Prostate gland (tissue), 2 donors: Measurements from ENCODE around the gene PLXDC1.

ENCODE experiments used
- POLR2A ChIP-seq: fragments of 450-650 bp; IDR thresholded peaks from one replicate; pipeline ENCODE4 v1.6.1; 2016; ENCODE audit warnings: antibody characterized with exemption, mild to moderate bottlenecking
- POLR2AphosphoS5 ChIP-seq: sonication (generic); formaldehyde crosslinking; IDR thresholded peaks from one replicate; pipeline ENCODE4 v1.6.1; 2017; ENCODE audit warnings: antibody characterized with exemption
- TF ChIP-seq, protein P1 (sequence below), 4 experiments: fragments of 200-600 bp in 2 of 4; fragments of 450-650 bp in 2 of 4; sonication (generic) in 2 of 4; IDR thresholded peaks; 1 replicate in 3 of 4; 2 replicates in 1 of 4; pipeline ENCODE4 v1.5.1; 2016 to 2019; ENCODE audit warnings: antibody characterized with exemption in 4 of 4, mild to moderate bottlenecking in 2 of 4, moderate library complexity in 2 of 4

DNA sequence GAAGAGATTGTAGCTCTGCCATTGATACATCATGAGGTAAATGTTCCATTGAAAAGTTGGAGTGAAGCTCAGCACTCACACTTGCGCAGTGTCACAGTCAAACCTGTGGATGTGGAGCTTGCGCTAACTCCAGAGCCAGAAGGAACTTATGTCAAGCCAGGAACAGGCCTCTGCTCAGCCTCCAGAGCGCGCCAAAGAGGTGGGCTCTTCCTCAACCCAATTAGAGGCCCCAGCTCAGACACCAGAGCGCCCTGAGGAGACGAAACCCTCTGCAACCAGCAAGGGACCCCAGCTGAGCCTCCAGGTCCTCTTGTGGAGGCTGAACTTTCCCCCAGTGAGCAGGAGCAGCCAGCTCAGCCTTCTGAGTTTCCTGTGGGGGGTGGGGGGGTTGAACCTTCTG lies 122.7 kb downstream of the PLXDC1 start:
- TF ChIP-seq, protein P1, sequence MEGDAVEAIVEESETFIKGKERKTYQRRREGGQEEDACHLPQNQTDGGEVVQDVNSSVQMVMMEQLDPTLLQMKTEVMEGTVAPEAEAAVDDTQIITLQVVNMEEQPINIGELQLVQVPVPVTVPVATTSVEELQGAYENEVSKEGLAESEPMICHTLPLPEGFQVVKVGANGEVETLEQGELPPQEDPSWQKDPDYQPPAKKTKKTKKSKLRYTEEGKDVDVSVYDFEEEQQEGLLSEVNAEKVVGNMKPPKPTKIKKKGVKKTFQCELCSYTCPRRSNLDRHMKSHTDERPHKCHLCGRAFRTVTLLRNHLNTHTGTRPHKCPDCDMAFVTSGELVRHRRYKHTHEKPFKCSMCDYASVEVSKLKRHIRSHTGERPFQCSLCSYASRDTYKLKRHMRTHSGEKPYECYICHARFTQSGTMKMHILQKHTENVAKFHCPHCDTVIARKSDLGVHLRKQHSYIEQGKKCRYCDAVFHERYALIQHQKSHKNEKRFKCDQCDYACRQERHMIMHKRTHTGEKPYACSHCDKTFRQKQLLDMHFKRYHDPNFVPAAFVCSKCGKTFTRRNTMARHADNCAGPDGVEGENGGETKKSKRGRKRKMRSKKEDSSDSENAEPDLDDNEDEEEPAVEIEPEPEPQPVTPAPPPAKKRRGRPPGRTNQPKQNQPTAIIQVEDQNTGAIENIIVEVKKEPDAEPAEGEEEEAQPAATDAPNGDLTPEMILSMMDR (IDR thresholded peaks at IDR 0.05), result no peak
- TF ChIP-seq POLR2A, result no peak
- TF ChIP-seq POLR2AphosphoS5, result no peak
